DND-41 (cell line): ENCODE results near the gene APBB2.

Source experiments
- ATAC-seq: fragments of 200-7000 bp; cut with Tn5 transposase; 3 replicates; pipeline ENCODE4 v1.9.1; 2021; ENCODE audit warnings: low read depth; ENCODE audit not compliant: insufficient read depth
- DNase-seq: peaks from one replicate; pipeline ENCODE4 v3.0.0-alpha.2; 2020
- H2AFZ ChIP-seq: 2 replicates; pipeline ENCODE4 v1.6.0; 2012; ENCODE audit warnings: low read depth, low read length
- H3K27ac ChIP-seq: 2 replicates; pipeline ENCODE4 v1.5.1; 2012; ENCODE audit warnings: low read length, inconsistent platforms
- H3K27me3 ChIP-seq: fragments of 200-600 bp; sonication (generic); 2 replicates; pipeline ENCODE4 v1.6.0; 2012; ENCODE audit warnings: low read length, mild to moderate bottlenecking, inconsistent platforms; ENCODE audit not compliant: insufficient read depth, poor library complexity
- H3K36me3 ChIP-seq: 2 replicates; pipeline ENCODE4 v1.5.1; 2012; ENCODE audit warnings: low read length, inconsistent platforms; ENCODE audit not compliant: insufficient read depth
- H3K4me1 ChIP-seq: 2 replicates; pipeline ENCODE4 v1.5.1; 2012; ENCODE audit warnings: mild to moderate bottlenecking, low read length; ENCODE audit not compliant: insufficient read depth
- H3K4me2 ChIP-seq: 2 replicates; pipeline ENCODE4 v1.6.0; 2012; ENCODE audit warnings: mild to moderate bottlenecking, moderate library complexity, low read length, inconsistent platforms; ENCODE audit not compliant: insufficient read depth
- H3K4me3 ChIP-seq, 2 experiments: fragments of 200-600 bp in 1 of 2; shearing (Covaris generic) in 1 of 2; 2 replicates each; pipeline ENCODE4 v1.5.1; 2012 to 2016; ENCODE audit warnings: inconsistent platforms in 2 of 2, low read length in 2 of 2, mild to moderate bottlenecking in 2 of 2, low read depth in 1 of 2, moderate library complexity in 1 of 2
- H3K79me2 ChIP-seq: 2 replicates; pipeline ENCODE4 v1.6.0; 2012; ENCODE audit warnings: low read length, inconsistent platforms; ENCODE audit not compliant: insufficient read depth
- H3K9ac ChIP-seq: 2 replicates; pipeline ENCODE4 v1.6.0; 2012; ENCODE audit warnings: low read depth, mild to moderate bottlenecking, inconsistent platforms, low read length, moderate library complexity
- H3K9me3 ChIP-seq: 2 replicates; pipeline ENCODE4 v1.5.1; 2012; ENCODE audit warnings: low read length, moderate library complexity, mild to moderate bottlenecking, inconsistent platforms; ENCODE audit not compliant: insufficient read depth, severe bottlenecking
- H4K20me1 ChIP-seq: 2 replicates; pipeline ENCODE4 v1.6.0; 2012; ENCODE audit warnings: low read length; ENCODE audit not compliant: insufficient read depth
- EZH2 ChIP-seq: IDR thresholded peaks from 3 replicates; pipeline ENCODE4 v1.6.1; 2012; ENCODE audit warnings: borderline replicate concordance, low read depth, mild to moderate bottlenecking, moderate library complexity, low read length, inconsistent platforms; ENCODE audit not compliant: severe bottlenecking
- TF ChIP-seq, protein P1 (sequence below): IDR thresholded peaks from 2 replicates; pipeline ENCODE4 v1.5.1; 2012; ENCODE audit warnings: borderline replicate concordance, low read length, moderate library complexity, mild to moderate bottlenecking; ENCODE audit not compliant: poor library complexity, severe bottlenecking; ENCODE audit errors: extremely low read depth

Gene APBB2

GRCh38 chr4:41215969-41216293 is 1.6 kb upstream of the APBB2 start:
- no peak overlapping the region for H3K27ac ChIP-seq
- H2AFZ ChIP-seq = no peak overlapping the region
- DNase-seq = no peak
- no peak overlapping the region for H3K4me2 ChIP-seq
- no peaks in the 10 kb centered on the region for H3K79me2 ChIP-seq
- H4K20me1 ChIP-seq = no peaks in the 10 kb centered on the region
- H3K36me3 ChIP-seq = no peaks in the 10 kb centered on the region
- no peak overlapping the region for H3K4me3 ChIP-seq
- no peak overlapping the region for H3K9ac ChIP-seq
- no peaks in the 10 kb centered on the region for H3K9me3 ChIP-seq
- no peak for ATAC-seq
- no peaks in the 10 kb centered on the region for H3K4me1 ChIP-seq
- H3K27me3 ChIP-seq = no peaks in the 10 kb centered on the region
- TF ChIP-seq, protein P1, sequence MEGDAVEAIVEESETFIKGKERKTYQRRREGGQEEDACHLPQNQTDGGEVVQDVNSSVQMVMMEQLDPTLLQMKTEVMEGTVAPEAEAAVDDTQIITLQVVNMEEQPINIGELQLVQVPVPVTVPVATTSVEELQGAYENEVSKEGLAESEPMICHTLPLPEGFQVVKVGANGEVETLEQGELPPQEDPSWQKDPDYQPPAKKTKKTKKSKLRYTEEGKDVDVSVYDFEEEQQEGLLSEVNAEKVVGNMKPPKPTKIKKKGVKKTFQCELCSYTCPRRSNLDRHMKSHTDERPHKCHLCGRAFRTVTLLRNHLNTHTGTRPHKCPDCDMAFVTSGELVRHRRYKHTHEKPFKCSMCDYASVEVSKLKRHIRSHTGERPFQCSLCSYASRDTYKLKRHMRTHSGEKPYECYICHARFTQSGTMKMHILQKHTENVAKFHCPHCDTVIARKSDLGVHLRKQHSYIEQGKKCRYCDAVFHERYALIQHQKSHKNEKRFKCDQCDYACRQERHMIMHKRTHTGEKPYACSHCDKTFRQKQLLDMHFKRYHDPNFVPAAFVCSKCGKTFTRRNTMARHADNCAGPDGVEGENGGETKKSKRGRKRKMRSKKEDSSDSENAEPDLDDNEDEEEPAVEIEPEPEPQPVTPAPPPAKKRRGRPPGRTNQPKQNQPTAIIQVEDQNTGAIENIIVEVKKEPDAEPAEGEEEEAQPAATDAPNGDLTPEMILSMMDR = no peak
- TF ChIP-seq EZH2 = no peak

GRCh38 chr4:41215155-41215554 is 813 bp upstream of the APBB2 start:
- no peaks in the 10 kb centered on the region for H3K79me2 ChIP-seq

DNA sequence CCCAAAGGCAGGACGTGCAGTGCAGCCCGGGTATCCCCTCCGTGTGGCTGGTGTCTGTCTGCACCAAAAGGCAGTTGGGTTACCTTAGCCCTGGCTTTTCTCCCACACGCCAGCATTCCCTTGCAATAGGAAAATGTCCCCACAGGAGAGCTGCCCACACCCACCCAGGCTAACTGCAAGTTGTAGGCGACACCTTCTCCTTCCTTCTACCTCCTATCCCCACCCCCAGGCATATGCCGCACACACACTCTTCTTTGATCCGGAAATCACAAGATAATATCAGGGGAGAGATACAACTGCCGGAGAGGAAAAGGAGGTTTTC is 444 bp upstream of the APBB2 start:
- H3K4me2 ChIP-seq = no peak overlapping the region
- no peak overlapping the region for H3K4me3 ChIP-seq
- H3K4me1 ChIP-seq = no peaks in the 10 kb centered on the region
- H3K79me2 ChIP-seq = no peaks in the 10 kb centered on the region
- TF ChIP-seq, protein P1 = no peak
- H3K36me3 ChIP-seq = no peaks in the 10 kb centered on the region
- ATAC-seq (no peak), DNase-seq (no peak)
- no peak overlapping the region for H3K27ac ChIP-seq
- H4K20me1 ChIP-seq = no peaks in the 10 kb centered on the region
- H2AFZ ChIP-seq = no peak overlapping the region
- no peaks in the 10 kb centered on the region for H3K27me3 ChIP-seq
- H3K9me3 ChIP-seq = no peaks in the 10 kb centered on the region
- H3K9ac ChIP-seq = no peak overlapping the region

More at GRCh38 chr4:41215155-41215554, 813 bp upstream of the APBB2 start:
- no peak for ATAC-seq
- no peaks in the 10 kb centered on the region for H3K27me3 ChIP-seq
- H4K20me1 ChIP-seq = no peaks in the 10 kb centered on the region
- no peak overlapping the region for H2AFZ ChIP-seq
- H3K4me1 ChIP-seq = no peaks in the 10 kb centered on the region
- no peak overlapping the region for H3K4me3 ChIP-seq
- no peaks in the 10 kb centered on the region for H3K36me3 ChIP-seq
- H3K27ac ChIP-seq = no peak overlapping the region
- H3K4me2 ChIP-seq = no peak overlapping the region
- H3K9me3 ChIP-seq = no peaks in the 10 kb centered on the region
- DNase-seq = no peak
- TF ChIP-seq, protein P1 = no peak
- no peak for TF ChIP-seq EZH2
- no peak overlapping the region for H3K9ac ChIP-seq

- no peak for ATAC-seq
- Histone ChIP-seq H3K27me3 (no peaks in the 10 kb centered on the region), H3K36me3 (no peaks in the 10 kb centered on the region), H2AFZ (no peak overlapping the region), H3K4me1 (no peaks in the 10 kb centered on the region), H3K4me2 (no peak overlapping the region), H3K9me3 (no peaks in the 10 kb centered on the region), H3K79me2 (no peaks in the 10 kb centered on the region), H3K9ac (no peak overlapping the region), H3K27ac (no peak overlapping the region), H4K20me1 (no peaks in the 10 kb centered on the region), H3K4me3 (no peak overlapping the region)
- no peak for DNase-seq
- TF ChIP-seq EZH2 = no peak
- TF ChIP-seq, protein P1 = no peak
These were observed 662 bp downstream of the APBB2 start for GRCh38 chr4:41213625-41214135.
